ENCODE measurements around the gene B3GNT9.
A peak's percentile ranks its signal among the peaks of the same experiment; 100 is the strongest.

Gene B3GNT9

GRCh38 chr16:67109407-67110135 lies 41.2 kb downstream of the B3GNT9 start, which contains the start of gene PHAF1:
TSS of gene PHAF1 (plus strand) at chr16:67109941. CDS start at chr16:67110176, 235 bp downstream.
- peak; percentile 95 for DNase-seq

GRCh38 chr16:67108931-67109406 lies 41.8 kb downstream of the B3GNT9 start:
- DNase-seq = no peak

GRCh38 chr16:67108489-67108888 lies 42.3 kb downstream of the B3GNT9 start:
- no peak for DNase-seq

GRCh38 chr16:67105881-67106280 lies 44.9 kb downstream of the B3GNT9 start:
- no peak for DNase-seq

GRCh38 chr16:67105246-67105645 lies 45.6 kb downstream of the B3GNT9 start:
- DNase-seq = no peak

- no peak for DNase-seq
Observed at GRCh38 chr16:67104845-67105244, 46.0 kb downstream of the B3GNT9 start.

GRCh38 chr16:67104061-67104460 lies 46.7 kb downstream of the B3GNT9 start:
- DNase-seq = no peak

GRCh38 chr16:67101311-67102082 lies 49.3 kb downstream of the B3GNT9 start:
- DNase-seq = no peak

- no peak for DNase-seq
Observed at GRCh38 chr16:67100569-67101310, 50.1 kb downstream of the B3GNT9 start.

- no peak for DNase-seq
Observed at GRCh38 chr16:67098599-67098998, 52.2 kb downstream of the B3GNT9 start.

Data from activated T-cell treated with anti-CD3 and anti-CD28 coated beads for 4 hours (primary cell).